GM21447 (cell line): ENCODE measurements around the gene EPG5.
"Not testable (repeated sequence)": the region's sequence is repeated elsewhere in the genome, so short reads cannot be mapped to it uniquely, and the experiment has no call there.

Source experiments
- ATAC-seq: cut with Tn5 transposase; IDR thresholded peaks from one replicate; pipeline ENCODE4 v1.9.1; 2021; ENCODE audit not compliant: unreplicated experiment

Gene EPG5, protein sequence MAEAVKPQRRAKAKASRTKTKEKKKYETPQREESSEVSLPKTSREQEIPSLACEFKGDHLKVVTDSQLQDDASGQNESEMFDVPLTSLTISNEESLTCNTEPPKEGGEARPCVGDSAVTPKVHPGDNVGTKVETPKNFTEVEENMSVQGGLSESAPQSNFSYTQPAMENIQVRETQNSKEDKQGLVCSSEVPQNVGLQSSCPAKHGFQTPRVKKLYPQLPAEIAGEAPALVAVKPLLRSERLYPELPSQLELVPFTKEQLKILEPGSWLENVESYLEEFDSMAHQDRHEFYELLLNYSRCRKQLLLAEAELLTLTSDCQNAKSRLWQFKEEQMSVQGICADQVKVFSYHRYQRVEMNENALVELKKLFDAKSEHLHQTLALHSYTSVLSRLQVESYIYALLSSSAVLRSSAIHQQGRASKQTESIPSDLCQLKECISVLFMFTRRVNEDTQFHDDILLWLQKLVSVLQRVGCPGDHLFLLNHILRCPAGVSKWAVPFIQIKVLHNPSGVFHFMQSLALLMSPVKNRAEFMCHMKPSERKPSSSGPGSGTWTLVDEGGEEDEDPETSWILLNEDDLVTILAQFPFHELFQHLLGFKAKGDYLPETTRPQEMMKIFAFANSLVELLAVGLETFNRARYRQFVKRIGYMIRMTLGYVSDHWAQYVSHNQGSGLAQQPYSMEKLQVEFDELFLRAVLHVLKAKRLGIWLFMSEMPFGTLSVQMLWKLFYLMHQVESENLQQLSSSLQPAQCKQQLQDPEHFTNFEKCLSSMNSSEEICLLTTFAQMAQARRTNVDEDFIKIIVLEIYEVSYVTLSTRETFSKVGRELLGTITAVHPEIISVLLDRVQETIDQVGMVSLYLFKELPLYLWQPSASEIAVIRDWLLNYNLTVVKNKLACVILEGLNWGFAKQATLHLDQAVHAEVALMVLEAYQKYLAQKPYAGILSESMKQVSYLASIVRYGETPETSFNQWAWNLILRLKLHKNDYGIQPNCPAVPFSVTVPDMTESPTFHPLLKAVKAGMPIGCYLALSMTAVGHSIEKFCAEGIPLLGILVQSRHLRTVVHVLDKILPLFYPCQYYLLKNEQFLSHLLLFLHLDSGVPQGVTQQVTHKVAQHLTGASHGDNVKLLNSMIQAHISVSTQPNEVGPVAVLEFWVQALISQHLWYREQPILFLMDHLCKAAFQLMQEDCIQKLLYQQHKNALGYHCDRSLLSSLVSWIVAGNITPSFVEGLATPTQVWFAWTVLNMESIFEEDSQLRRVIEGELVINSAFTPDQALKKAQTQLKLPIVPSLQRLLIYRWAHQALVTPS (N-terminal part only)

DNA sequence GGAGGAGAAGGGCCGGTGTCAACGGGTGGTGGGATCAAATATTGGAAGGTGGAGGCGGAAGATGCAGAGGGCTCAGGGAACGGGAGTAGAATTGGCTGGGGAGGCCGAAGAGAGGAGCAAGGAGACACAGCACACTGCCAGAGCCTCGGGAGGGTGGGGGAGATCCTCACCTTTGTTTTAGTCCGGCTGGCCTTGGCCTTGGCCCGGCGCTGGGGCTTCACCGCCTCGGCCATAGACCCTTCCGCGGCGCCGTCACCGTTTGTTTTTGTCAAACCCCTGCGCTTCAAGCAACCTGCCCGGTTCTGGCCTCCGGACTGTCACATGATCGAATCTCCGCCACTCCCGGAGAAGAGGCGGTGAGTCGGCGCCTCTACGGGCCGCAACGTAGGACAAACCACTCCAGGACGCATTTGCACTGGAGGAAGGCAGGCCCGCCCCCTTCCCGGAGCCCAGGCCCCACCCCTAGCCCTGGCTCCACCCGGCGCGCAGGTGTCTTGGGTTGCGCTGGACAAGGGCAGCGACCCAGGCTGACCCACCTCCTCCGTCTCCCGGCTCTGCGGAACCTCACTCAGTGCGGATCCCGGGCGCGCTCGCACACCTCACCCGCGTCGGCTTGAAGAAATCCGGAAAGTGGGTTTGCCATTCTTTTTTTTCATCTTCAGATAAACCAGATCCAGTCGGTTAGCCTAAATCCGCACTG, at the start of gene EPG5:
TSS of gene EPG5 (minus strand) at position 323 of the 700 bp plus-strand sequence. CDS start at position 233, 90 bp downstream.
- ATAC-seq = peak; percentile 94

DNA sequence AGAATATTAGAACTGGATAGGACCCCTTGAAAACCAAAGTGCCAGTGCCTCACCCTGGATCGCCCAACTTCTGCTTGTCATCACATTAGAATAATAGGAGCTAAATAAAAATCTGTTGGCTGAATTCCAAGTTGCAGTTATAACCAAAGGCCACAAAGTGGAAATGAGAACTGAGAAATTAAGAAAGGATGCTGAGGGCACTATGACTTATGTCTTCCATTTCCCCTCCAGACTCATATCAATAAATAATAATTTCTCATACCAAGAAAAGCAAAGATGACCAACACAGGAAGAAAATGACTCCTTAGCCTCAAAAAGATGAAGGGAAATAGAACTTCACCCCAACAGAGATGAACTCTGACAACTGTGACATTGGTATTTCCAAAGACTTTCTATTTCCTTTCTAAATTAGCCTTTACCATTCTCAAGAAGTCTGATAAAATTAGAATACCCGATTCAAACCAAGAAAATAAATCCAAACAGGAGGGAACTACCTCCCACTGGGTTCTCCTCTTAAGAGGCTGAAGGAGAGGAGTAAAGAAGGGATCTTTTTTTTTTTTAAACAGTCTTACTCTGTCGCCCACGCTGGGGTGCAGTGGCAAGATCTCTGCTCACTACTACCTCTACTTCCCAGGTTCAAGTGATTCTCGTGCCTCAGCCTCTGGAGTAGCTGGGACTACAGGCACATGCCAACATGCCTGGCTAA, 46.5 kb upstream of the EPG5 start:
- peak; percentile 81 for ATAC-seq

DNA sequence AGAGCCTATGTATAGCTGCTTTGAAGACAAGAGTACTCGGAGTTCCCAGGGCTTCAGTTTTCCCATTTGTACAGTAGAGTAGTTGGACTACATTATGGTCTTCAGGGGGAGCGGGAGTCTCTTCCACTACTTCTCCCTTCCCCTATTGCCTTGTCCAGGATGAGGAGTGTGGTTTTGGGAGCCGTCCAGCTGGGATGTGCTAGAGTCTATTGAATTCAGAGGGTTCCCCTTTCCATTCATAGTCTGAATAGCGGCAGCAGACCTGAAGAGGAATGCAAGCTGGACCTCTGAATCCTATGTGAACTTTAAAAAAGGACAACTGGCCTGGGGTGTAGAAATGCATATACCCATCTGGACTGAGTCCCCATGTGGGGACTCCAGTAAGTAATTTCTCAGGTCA, 43.5 kb upstream of the EPG5 start:
- no peak for ATAC-seq

DNA sequence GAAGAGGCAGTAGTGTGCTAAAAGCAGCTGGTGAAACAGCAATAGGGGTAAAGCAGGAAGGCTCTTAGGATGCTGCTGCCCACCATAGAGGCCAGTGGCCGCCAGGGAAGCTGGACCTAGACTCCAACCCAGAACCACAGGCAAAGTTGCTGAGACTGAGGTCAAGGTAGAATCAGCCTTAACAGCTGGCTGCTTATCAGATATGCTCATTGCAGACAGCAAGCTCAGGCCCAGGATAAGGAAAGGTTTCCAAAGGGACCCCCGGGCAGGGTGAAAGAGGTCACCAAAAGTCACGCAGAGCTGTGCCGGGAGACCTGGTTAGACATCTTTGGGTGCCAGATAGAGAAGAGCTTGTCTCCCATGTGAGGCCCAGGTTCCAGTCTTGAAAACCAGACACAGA, 42.9 kb upstream of the EPG5 start:
- no peak for ATAC-seq

DNA sequence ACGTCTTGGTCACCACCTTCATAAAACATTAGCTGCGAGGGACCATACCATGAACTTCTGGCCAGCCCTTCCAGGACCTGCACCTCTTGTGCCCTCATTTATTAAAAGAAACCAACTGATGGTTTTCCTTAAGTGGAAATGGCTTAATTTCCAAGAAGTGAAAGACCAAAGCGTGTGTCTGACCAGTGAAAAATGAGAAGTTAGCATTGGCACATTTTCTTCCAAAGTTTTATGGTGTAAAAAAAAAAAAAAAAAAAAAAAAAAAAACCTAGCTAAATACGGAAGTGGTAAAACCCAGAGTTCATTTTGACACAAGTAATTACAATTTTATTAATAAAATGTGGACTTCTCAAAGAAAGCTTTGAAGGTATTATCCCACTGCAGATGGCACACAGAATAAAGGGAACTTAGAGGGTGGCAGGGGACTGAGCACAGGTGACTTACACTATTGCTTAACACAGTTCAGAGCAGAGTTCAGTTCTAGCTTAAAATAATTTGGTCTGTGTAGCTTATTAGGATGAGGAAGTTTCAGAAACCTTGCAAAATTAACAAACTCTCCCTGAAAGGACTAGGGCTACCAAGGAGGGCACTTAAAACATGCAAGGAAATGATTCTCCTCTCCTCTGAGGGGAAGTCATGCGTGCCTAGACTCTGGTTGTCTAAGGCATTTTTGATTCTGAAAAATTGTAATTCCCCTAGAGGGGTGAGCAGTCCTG, 42.2 kb upstream of the EPG5 start:
- ATAC-seq = no peak

DNA sequence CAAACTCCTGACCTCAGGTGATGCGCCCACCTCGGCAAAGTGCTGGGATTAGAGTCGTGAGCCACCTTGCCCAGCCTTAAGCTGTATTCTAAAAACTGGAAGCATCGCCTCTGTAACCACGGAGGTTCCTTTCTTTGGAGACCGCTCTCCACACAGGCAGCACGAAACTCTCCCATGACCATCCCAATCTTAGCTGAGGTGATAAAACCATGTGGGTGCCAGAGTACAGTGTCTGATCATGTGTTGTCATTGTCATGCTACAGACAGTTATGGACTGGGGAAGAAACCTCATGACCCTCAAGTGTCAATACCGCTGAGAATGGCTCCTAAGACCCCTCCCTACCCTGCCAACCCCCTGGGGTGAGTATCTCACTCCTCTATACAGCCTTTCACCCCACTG, 41.4 kb upstream of the EPG5 start:
- no peak for ATAC-seq

DNA sequence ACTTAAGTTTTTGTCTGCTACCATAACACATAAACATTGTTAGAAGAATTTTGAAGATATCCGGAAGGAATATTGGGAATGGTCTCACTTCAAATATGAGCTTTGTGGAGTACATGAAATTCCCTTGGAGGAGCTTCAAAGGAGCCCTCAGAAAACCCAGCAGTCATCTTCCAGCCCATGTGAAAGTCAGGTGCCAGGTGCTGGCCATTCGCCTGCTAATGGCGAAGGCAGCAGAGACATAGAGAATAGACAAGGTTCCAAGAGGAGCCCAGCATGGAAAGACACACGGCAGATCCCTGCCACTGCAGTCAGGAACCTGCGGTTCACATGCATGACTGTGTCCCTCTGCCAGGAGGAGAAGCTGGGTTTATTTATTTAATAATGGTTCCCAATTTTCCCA, 40.0 kb upstream of the EPG5 start:
- ATAC-seq = no peak

DNA sequence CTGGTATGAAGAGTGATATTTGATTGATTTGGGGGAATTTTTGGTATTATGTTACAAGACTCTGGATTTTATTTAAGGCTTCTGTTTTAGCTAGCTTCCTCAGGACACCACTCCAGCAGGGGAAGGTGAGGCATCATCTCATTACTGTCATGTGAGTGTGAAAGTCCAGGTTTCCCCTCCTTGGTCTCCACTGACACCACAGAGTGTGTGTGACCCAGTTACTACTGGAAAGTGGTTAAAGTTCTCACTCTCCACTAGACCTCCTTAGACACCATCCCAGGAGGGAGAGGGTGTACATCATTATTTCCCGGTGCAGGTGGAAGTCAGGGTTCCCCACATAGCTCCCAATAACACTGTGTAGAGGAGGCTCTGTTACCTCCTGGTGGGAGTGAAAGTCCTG, 35.8 kb upstream of the EPG5 start:
- no peak for ATAC-seq

DNA sequence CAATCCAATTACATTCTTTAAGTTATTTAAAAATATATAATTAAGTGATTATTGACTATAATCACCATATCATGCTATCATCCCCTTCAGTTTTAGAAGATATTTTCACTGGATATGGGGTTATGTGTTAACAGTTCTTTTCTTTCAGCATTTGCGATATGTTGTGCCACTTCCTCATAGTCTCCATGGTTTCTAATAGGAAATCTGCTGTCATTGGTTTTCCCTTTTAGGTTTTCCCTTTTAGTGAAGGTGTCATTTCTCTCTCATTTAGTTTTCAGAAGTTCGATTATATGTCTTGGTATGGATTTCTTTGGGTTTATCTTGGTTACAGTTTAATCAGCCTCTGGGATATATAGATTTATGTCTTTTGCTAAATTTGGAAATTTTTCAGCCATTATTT, 34.8 kb upstream of the EPG5 start:
- no peak for ATAC-seq

DNA sequence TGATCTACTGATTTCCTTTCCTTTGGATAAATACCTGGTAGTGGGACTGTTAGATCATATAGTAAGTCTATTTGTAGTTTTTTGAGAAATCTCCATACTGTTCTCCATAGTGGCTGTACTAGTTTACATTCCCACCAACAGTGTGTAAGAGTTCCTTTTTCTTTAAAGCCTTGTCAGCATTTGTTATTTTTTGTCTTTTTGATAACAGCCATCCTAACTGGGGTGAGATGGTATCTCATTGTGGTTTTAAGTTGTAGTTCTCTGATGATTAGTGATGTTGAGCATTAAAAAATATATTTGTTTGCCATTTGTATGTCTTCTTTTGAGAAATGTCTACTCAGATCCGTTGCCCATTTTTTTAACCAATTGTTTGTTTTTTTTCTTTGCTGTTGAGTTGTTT, 33.9 kb upstream of the EPG5 start:
- ATAC-seq = no peak

DNA sequence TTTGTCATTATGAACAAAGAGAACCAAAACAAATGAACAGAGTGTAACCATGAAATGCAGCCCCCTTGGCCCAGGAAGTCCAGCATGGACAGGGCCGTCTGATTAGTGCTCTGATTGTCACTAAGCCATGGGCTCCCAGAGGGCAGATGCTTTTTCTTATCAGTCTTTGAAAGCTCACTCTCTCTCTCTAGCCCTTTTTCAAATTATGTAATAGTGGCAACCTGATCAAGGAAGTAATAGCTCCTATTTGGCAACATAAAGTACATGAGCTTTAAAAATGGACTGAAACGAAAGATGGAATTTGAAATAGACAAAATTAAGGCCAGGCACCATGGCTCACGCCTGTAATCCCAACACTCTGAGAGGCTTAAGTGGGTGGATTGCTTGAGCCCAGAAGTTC, 32.4 kb upstream of the EPG5 start:
- ATAC-seq = no peak

DNA sequence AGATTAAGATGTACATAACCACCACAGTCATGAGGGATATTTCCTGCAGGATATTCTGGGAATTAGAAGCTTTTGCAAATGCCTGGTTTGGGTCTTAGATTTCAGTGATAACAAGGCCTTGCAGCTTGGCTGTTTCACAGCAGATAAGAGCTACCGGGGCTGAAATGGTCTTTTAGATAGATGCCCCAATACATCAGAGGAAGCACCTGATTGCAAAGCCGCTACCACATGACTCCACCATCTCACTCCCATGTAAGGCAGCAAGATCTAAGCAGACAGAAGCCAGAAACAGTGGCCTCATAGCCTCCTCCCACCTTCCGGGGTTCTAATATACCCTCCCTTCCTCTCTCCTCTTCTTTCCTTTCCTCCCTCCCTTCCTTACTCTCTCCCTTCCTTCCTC, 31.1 kb upstream of the EPG5 start:
- ATAC-seq = no peak

DNA sequence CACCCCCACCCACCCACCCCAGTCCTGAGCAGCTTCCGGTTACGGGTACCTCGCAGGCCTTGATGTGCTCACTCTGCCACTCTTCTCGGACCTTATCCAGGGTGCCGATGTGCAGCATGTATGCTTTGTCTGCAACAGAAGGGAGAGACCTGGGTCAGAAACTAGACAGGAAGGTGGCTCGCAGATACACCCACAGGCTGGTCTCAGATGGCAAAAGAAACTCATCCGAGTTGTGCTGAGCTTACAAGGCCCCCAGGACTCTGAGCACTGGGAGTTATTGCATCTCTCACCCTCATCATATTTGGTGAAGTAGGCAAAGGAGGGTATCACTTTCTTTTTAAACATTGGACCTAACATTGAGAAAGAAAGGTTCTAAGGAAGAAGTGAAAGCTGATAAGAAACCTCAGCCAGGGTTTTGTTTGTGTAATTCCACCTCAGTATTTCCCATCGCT, 30.6 kb upstream of the EPG5 start:
- no peak for ATAC-seq

DNA sequence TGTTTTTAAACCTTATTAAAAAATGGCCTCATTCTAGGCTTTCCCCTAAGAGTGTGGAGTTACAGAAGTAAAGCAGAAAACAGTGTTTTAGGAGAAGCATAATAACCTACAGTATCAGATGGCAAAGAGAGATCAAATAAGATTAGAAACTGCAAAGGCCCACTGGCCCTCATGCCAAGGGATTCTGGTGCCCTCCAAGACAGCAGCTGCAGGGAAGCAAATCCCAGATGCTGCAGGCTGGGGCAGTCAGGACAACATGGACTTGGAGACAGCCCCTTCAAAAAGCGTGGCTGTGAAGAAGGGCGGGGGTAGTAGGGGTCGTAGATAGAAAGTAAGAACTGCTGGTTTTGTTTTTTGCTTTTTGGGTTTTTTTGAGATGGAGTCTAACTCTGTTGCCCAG, 28.3 kb upstream of the EPG5 start:
- no peak for ATAC-seq

DNA sequence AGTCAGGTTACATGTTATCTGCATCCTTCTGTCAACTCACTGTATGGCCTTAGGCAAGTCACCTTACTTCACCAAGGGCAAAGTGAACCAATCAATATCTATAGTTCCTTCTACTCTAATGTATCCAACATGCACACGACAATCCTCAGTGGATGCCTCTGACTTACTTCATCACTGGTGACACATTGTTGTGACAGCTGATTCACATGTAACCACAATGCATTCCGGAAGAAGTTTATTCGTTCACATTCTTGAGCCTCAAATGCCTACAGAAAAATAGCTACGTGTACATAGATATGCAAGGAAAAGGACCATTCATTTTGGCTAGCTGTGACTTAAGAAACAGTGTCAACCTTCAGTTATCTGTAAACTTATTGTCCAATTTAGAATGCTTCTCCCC, 26.3 kb upstream of the EPG5 start:
- no peak for ATAC-seq

DNA sequence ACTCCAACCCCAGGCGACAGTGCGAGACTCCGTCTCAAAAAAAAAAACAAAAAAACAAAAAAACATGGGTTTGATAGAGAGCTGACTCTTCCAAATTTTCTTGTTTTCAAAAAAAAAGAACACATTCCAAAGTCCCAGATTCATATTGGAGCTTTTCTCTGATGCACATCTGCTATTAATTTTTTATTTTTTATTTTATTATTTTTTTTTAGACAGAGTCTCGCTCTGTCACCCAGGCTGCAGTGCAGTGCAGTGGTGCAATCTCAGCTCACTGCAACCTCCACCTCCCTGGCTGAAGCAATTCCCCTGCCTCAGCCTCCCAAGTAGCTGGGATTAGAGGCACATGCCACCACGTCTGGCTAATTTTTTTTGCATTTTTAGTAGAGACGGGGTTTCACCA, 25.4 kb upstream of the EPG5 start:
- ATAC-seq = not testable (repeated sequence)

DNA sequence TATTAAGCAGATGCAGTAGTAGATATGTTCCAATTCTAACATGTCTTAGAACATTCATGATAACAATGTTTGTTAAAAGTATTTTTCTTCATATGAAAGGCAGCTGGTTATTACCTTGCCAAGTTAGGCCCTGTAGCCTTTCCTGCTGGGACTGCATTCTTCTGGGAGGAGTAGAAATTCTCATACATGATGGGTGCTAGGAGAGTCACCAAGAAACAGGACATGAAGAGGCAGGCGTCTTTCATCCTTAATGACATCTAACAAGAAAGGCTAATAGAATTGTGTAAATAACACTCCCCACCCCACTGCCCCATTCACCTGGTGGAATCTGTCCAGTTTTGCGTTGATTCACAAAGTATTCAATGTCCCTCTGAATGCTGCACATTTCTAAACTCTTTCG, 24.7 kb upstream of the EPG5 start:
- no peak for ATAC-seq

DNA sequence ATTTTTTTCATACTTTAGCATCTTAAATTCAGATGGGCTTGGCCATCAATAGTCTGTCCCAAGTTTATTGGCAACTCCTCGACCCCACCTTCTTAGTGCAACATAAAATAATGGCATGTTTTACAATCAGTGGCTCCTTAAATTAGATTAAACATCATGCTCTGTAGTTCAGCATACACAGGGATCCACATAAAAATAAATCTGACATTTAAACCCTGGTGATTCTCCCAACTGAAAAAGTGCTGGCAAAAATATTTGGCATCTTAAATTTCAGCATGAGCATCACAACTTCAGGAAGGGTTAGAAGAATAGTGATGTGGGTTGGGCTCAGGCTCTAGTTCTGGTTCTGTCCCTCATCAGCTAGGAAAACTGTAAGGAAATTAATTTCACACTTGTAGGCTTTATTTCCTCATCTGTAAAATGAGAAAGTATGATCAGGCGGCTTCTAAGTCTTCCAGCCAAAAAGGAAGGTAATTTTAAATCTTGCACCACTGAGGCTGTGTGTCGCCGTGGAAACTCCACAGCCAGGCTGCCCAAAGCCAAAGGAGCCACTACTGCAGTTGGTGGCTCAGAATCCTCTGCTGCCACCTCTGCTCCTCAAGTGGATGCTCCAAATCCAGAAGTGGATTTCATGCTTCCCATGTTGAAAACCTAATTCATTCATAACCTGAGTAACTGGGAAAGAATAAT, 17.6 kb upstream of the EPG5 start:
- ATAC-seq = no peak

DNA sequence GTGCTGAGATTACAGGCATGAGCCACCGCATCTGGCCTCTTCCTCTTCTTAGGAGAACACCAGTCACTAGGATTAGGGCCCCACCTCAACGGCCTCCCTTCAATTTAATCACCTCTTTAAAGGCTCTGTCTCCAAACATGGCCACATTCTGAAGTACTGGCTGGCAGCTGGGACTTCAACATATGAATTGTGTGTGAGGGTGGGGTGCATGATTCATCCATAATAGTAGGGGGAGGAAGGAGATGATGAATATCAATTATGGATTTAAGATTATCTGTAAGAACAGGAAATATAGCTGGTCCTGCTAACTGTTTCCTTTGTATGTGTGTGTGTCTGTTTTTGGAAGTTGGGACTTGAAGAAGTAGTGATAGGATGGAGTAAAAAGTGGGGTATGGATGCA, 14.7 kb upstream of the EPG5 start:
- no peak for ATAC-seq
